ENCODE measurements around the gene SPTBN2.

DNA sequence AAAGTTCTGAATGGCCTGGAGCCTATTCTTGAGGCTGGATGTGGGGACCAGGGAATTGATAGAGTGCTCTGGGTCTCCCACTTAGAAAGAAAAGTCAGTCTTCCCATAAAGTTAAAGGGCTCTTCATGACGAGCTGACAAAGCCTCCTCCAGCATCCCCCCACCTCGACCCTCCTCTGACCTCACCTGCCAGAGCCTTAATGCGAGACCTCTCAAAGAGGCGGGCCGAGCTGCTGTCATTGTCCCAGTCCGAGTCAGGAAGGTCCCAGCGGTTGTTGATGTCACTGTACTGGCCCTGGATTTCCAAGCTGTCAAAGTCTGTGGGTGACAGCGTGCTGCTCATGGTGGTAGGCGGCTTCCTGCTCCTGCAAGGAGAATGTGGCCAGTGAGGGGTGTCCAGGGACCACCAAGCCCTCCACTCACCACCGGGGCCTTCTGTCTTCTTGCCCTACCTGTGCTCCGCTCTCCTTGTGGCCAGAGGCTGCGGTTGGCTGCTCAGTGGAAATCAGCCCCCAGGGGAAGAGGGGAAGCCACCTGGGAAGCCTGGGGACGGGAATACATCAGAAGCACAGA, 8.0 kb downstream of the SPTBN2 start:
- TF ChIP-seq, protein P1, sequence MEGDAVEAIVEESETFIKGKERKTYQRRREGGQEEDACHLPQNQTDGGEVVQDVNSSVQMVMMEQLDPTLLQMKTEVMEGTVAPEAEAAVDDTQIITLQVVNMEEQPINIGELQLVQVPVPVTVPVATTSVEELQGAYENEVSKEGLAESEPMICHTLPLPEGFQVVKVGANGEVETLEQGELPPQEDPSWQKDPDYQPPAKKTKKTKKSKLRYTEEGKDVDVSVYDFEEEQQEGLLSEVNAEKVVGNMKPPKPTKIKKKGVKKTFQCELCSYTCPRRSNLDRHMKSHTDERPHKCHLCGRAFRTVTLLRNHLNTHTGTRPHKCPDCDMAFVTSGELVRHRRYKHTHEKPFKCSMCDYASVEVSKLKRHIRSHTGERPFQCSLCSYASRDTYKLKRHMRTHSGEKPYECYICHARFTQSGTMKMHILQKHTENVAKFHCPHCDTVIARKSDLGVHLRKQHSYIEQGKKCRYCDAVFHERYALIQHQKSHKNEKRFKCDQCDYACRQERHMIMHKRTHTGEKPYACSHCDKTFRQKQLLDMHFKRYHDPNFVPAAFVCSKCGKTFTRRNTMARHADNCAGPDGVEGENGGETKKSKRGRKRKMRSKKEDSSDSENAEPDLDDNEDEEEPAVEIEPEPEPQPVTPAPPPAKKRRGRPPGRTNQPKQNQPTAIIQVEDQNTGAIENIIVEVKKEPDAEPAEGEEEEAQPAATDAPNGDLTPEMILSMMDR (IDR thresholded peaks at IDR 0.05; ENCODE audit: borderline replicate concordance, extremely low read depth, low read length, poor library complexity, severe bottlenecking), result no peak
- TF ChIP-seq EZH2 (IDR thresholded peaks at IDR 0.05; ENCODE audit: borderline replicate concordance, low read depth, low read length, severe bottlenecking), result no peak
